Smooth muscle cell (in vitro differentiated cells): ENCODE data around the gene NUP214. TPM values are rescaled to one million over a fixed set of nuclear protein-coding genes. Genes with fewer than 3 reads are reported as not detected.

Source experiments
- DNase-seq: peaks from one replicate; lab custom pipeline; 2025; ENCODE audit not compliant: unreplicated experiment; lab: John Stamatoyannopoulos, UW
- H2AFZ ChIP-seq: fragments of 200-600 bp; sonication (generic); 2 replicates; pipeline ENCODE4 v1.6.0; 2016; ENCODE audit warnings: antibody characterized with exemption, low read depth, mild to moderate bottlenecking
- H3F3A ChIP-seq: fragments of 200-600 bp; sonication (generic); 2 replicates; pipeline ENCODE4 v1.6.0; 2017; ENCODE audit warnings: antibody characterized with exemption, low read depth
- H3K27ac ChIP-seq: fragments of 200-600 bp; sonication (generic); 2 replicates; pipeline ENCODE4 v1.5.1; 2016; ENCODE audit warnings: low read depth, mild to moderate bottlenecking
- H3K27me3 ChIP-seq: fragments of 200-600 bp; sonication (generic); 2 replicates; pipeline ENCODE4 v1.6.1; 2016; ENCODE audit warnings: low read depth, mild to moderate bottlenecking
- H3K36me3 ChIP-seq: fragments of 200-600 bp; sonication (generic); 2 replicates; pipeline ENCODE4 v1.5.1; 2016; ENCODE audit warnings: low read depth
- H3K4me1 ChIP-seq: fragments of 200-600 bp; sonication (generic); 2 replicates; pipeline ENCODE4 v1.5.1; 2016; ENCODE audit warnings: low read depth
- H3K4me2 ChIP-seq: fragments of 200-600 bp; sonication (generic); 2 replicates; pipeline ENCODE4 v1.6.0; 2016; ENCODE audit warnings: mild to moderate bottlenecking
- H3K4me3 ChIP-seq: fragments of 200-600 bp; sonication (generic); 2 replicates; pipeline ENCODE4 v1.5.1; 2016; ENCODE audit warnings: mild to moderate bottlenecking
- H3K79me2 ChIP-seq: fragments of 200-600 bp; sonication (generic); 2 replicates; pipeline ENCODE4 v1.6.0; 2016; ENCODE audit warnings: low read depth, mild to moderate bottlenecking
- H3K9ac ChIP-seq: fragments of 200-600 bp; sonication (generic); 2 replicates; pipeline ENCODE4 v1.6.0; 2016; ENCODE audit warnings: low read depth
- H3K9me3 ChIP-seq: fragments of 200-600 bp; sonication (generic); replicated peaks from 2 replicates; pipeline ENCODE4 v1.5.1; 2016; ENCODE audit warnings: low read depth
- H4K20me1 ChIP-seq: fragments of 200-600 bp; sonication (generic); 2 replicates; pipeline ENCODE4 v1.6.0; 2016; ENCODE audit warnings: low read depth
- WGBS: methylation state at CpG from one replicate; pipeline ENCODE4 v1.1.7; 2016; ENCODE audit warnings: low lambda C conversion rate; 5-methylcytosine and 5-hydroxymethylcytosine counted together
- polyA plus RNA-seq: library from polyadenylated mRNA; unstranded; fragments of >200 nt; fragmentation: Nextera tagmentation; extraction: Ambion mirVana; gene quantifications from 2 replicates; pipeline ENCODE4 v1.2.1, GENCODE V29; 2016
- total RNA-seq: library from RNA; depleted of rRNA; stranded (reverse); fragments of >200 nt; gene quantifications from 2 replicates; pipeline ENCODE4 v1.2.3, GENCODE V29; 2014
- TF ChIP-seq, protein P1 (sequence below): fragments of 200-600 bp; sonication (generic); IDR thresholded peaks from 2 replicates; pipeline ENCODE4 v1.5.1; 2017; ENCODE audit warnings: borderline replicate concordance, mild to moderate bottlenecking, antibody characterized with exemption; ENCODE audit not compliant: insufficient read depth, poor library complexity, severe bottlenecking

Gene NUP214
- total and polyA plus RNA-seq, 2 experiments from 2014 or later, result 13.9 to 44.7 TPM

DNA sequence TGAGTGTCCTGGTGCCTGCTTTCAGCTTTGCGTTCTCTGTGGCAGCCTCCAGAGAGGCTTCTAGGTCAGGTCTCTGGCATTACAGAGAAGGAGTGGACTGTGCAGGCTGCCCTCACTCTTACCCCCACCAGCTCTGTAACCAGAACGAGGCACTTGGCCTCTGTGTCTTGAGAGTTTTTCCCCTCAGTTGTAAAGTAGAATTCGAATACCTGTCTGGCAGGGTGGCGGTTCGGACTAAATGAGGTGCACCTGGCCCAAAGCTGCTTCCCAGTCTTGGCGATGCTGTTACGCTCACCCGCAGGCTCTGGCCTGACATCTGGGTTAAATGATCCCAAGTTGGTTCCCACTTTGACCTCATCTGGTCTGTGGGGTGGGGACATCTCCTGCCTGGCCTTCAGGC lies 110.8 kb downstream of the NUP214 start:
- Histone ChIP-seq H2AFZ (no peak overlapping the region), H3K4me2 (no peak overlapping the region), H3K4me1 (peaks cover 14% of the 10 kb centered on the region), H3K9me3 (no peaks in the 10 kb centered on the region), H3F3A (peaks cover 7% of the 10 kb centered on the region), H3K27me3 (no peaks in the 10 kb centered on the region), H3K36me3 (no peaks in the 10 kb centered on the region), H3K9ac (no peak overlapping the region), H3K27ac (no peak overlapping the region), H3K79me2 (no peaks in the 10 kb centered on the region), H4K20me1 (no peaks in the 10 kb centered on the region), H3K4me3 (no peak overlapping the region)
- no peak for DNase-seq
- TF ChIP-seq, protein P1, sequence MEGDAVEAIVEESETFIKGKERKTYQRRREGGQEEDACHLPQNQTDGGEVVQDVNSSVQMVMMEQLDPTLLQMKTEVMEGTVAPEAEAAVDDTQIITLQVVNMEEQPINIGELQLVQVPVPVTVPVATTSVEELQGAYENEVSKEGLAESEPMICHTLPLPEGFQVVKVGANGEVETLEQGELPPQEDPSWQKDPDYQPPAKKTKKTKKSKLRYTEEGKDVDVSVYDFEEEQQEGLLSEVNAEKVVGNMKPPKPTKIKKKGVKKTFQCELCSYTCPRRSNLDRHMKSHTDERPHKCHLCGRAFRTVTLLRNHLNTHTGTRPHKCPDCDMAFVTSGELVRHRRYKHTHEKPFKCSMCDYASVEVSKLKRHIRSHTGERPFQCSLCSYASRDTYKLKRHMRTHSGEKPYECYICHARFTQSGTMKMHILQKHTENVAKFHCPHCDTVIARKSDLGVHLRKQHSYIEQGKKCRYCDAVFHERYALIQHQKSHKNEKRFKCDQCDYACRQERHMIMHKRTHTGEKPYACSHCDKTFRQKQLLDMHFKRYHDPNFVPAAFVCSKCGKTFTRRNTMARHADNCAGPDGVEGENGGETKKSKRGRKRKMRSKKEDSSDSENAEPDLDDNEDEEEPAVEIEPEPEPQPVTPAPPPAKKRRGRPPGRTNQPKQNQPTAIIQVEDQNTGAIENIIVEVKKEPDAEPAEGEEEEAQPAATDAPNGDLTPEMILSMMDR, result no peak
- 95% methylated on average over 8 of the region's 8 CpGs for WGBS

DNA sequence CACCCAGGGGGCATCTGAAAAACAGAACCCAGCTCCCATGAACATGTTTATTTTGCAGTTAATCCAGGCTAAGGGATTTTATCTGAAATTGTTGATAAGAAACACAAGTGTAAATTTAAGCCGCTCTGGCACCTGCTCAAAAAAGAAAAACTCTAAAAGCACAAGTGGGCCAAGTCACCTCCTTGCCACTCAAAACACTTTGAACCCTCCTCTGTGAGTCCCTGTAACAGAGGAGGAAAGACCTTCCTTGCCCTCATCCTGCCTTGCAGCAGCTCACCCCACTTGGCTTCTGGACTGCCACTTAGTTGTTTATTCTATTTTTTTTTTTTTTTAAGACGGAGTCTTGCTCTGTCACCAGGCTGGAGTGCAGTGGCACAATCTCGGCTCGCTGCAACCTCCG lies 111.4 kb downstream of the NUP214 start:
- no peak for DNase-seq
- H3K4me3 ChIP-seq, result no peak overlapping the region
- TF ChIP-seq, protein P1, result no peak
- no peaks in the 10 kb centered on the region for H4K20me1 ChIP-seq
- H2AFZ ChIP-seq, result no peak overlapping the region
- no peak overlapping the region for H3K9ac ChIP-seq
- no peaks in the 10 kb centered on the region for H3K36me3 ChIP-seq
- peaks cover 7% of the 10 kb centered on the region for H3F3A ChIP-seq
- H3K9me3 ChIP-seq, result no peaks in the 10 kb centered on the region
- 80% methylated on average over 5 of the region's 5 CpGs for WGBS
- H3K4me2 ChIP-seq, result no peak overlapping the region
- no peaks in the 10 kb centered on the region for H3K27me3 ChIP-seq
- H3K79me2 ChIP-seq, result no peaks in the 10 kb centered on the region
- H3K4me1 ChIP-seq, result peaks cover 14% of the 10 kb centered on the region
- H3K27ac ChIP-seq, result no peak overlapping the region

DNA sequence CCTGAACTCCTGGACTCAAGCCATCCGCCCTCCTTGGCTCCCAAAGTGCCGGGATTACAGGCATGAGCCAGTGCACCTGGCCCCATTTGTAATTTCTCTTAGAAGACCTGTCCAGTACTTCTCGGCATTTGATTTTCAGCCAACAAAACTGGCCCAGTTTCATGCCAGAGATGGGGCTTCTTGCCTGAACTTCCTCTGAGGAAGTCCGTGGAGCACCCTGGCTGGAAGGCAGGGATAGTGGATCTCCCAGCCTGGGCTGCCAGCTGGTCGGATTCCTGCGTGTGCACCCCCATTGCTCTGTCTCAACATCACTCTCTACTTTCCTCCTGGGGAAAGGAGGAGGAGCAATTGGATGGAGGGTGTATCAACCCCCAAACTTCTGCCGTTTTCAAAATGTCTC lies 111.9 kb downstream of the NUP214 start:
- Histone ChIP-seq H3K27ac (peak overlapping the region; percentile 93), H3K27me3 (no peaks in the 10 kb centered on the region), H3K4me2 (peak overlapping the region; percentile 38), H3K9me3 (no peaks in the 10 kb centered on the region), H2AFZ (no peak overlapping the region), H3K36me3 (no peaks in the 10 kb centered on the region), H3K4me1 (peaks cover 14% of the 10 kb centered on the region), H3K79me2 (no peaks in the 10 kb centered on the region), H4K20me1 (no peaks in the 10 kb centered on the region), H3K9ac (no peak overlapping the region), H3F3A (peaks cover 7% of the 10 kb centered on the region), H3K4me3 (no peak overlapping the region)
- DNase-seq, result no peak
- TF ChIP-seq, protein P1, result no peak
- WGBS, result 97% methylated on average over 7 of the region's 7 CpGs

DNA sequence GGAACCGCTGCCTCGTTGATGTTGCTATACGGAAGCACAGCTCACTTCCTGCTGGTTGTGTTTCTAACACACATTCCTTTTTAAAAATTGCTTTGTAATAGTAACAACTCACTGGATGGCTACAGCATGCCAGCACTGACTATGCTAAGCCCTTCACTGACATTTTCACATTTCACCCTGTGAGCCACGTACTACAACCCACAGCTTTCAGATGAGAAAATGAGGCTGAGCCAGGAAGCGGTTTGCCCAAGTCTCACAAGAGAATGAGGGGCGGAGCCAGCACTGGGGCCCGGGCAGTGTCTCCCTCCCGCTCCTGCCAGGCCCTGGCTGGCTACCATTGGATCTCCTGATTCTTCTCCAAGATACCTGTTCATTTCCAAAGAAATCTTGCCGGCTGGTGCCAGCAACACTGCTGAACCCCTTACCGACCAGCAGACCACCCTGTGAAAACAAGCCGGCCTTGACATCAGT lies 112.6 kb downstream of the NUP214 start:
- 37% methylated on average over 11 of the region's 11 CpGs for WGBS
- H3K36me3 ChIP-seq, result no peaks in the 10 kb centered on the region
- no peak overlapping the region for H2AFZ ChIP-seq
- no peaks in the 10 kb centered on the region for H4K20me1 ChIP-seq
- peak overlapping the region; percentile 93 for H3K27ac ChIP-seq
- no peaks in the 10 kb centered on the region for H3K9me3 ChIP-seq
- peaks cover 14% of the 10 kb centered on the region for H3K4me1 ChIP-seq
- peak overlapping the region; percentile 70 for H3K9ac ChIP-seq
- no peak overlapping the region for H3K4me3 ChIP-seq
- TF ChIP-seq, protein P1, result no peak
- peaks cover 7% of the 10 kb centered on the region for H3F3A ChIP-seq
- no peak for DNase-seq
- no peaks in the 10 kb centered on the region for H3K79me2 ChIP-seq
- H3K4me2 ChIP-seq, result peak overlapping the region; percentile 38
- H3K27me3 ChIP-seq, result no peaks in the 10 kb centered on the region
